HL-60 (cell line): Measurements from ENCODE around the gene PRDM16.

Experiments used
- DNase-seq, 2 experiments: peaks; one replicate each; pipeline ENCODE4 v3.0.0-alpha.2; 2010 to 2020; ENCODE audit warnings: low read depth in 1 of 2, low spot score in 1 of 2
- H3K27ac ChIP-seq: fragments of 250-450 bp; sonication (Bioruptor Pico); replicated peaks from 2 replicates; pipeline ENCODE4 v1.5.1; 2020; ENCODE audit warnings: mild to moderate bottlenecking, moderate library complexity
- H3K27me3 ChIP-seq: fragments of 250-450 bp; sonication (Bioruptor Pico); 2 replicates; pipeline ENCODE4 v1.5.1; 2021; ENCODE audit warnings: mild to moderate bottlenecking, moderate library complexity; ENCODE audit not compliant: insufficient read depth, poor library complexity, severe bottlenecking
- H3K4me3 ChIP-seq: replicated peaks from 2 replicates; pipeline ENCODE4 v1.5.1; 2011; ENCODE audit warnings: mild to moderate bottlenecking, control low read depth, low read length; ENCODE audit not compliant: insufficient read depth
- CTCF ChIP-seq: IDR thresholded peaks from one replicate; pipeline ENCODE4 v1.5.1; 2011; ENCODE audit warnings: low read length, control low read depth, inconsistent platforms; ENCODE audit not compliant: insufficient read depth
- GABPA ChIP-seq: IDR thresholded peaks from 2 replicates; pipeline ENCODE4 v1.6.1; 2012; ENCODE audit warnings: low read depth
- POLR2AphosphoS5 ChIP-seq: IDR thresholded peaks from 2 replicates; pipeline ENCODE4 v1.6.1; 2012; ENCODE audit warnings: low read depth
- REST ChIP-seq: IDR thresholded peaks from 2 replicates; pipeline ENCODE4 v1.6.1; 2012; ENCODE audit warnings: low read depth; ENCODE audit not compliant: insufficient replicate concordance
- SPI1 ChIP-seq: IDR thresholded peaks from 2 replicates; pipeline ENCODE4 v1.6.1; 2012; ENCODE audit warnings: low read depth, mild to moderate bottlenecking, borderline replicate concordance

Gene PRDM16

DNA sequence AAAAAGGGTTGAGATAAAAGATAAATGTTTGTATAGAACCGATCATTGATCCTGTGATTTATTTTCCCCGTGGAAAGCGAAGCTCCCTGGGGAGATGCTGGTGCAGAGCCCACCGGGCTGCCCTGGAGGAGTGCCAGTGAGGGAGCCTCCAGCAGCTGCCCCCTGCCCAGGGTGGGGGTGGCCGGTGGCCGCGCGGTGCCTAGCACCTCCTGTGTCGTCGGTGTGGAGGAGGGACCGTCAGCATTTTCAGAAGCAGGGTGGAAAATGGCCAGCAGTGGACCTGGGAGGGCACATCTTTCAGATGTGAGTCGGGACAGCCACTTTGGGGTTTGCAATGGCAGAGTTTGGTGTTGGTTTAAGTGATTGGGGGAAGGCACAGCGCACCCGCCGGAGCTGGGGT is 164.0 kb downstream of the PRDM16 start:
- no peak overlapping the region for H3K27ac ChIP-seq
- no peaks in the 10 kb centered on the region for H3K27me3 ChIP-seq
- TF ChIP-seq REST (no peak), SPI1 (no peak), POLR2AphosphoS5 (no peak), CTCF (no peak), GABPA (no peak)
- DNase-seq, result no peak
- no peak overlapping the region for H3K4me3 ChIP-seq

DNA sequence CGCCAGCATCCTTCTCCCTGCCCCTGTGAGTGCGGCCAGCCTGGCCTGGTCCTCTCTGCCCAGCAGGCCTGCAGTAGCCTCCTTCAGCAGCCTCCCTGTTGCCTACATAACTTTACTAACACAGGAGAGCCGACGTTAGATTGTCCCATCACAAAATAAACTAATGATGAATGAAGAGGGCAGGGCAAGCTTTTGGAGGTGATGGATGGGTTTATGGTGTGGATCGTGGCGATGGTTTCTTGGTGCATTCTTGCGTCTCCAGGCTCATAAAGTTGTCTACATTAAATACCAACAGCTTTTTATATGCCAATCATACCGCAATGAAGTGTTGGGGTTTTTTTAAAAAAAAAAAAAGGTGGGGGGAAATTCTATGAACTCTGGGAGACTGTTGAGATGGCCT is 164.5 kb downstream of the PRDM16 start:
- TF ChIP-seq POLR2AphosphoS5 (no peak), GABPA (no peak), CTCF (no peak), REST (no peak), SPI1 (no peak)

DNA sequence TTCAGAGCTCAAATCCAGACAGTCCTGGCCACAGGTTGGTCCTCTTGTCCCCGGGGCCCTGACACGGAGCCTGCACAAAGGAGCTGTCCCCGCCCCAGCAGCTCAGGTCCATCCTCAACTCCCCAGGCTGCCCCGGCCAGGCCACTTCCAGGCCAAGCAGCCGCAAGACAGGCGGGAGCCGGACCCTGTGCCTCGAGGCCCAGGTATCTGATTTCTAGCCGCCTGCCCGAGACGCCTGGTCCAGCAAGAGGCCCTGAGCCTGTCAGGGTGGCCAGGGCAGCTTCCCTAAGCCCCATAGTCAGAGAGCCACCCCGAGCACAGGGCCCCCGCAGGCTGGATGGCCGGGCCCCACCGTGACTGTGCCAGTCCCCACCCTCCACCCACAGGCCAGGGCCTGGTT is 165.3 kb downstream of the PRDM16 start:
- no peak overlapping the region for H3K27ac ChIP-seq
- DNase-seq, result no peak
- H3K27me3 ChIP-seq, result no peaks in the 10 kb centered on the region
- TF ChIP-seq CTCF, result no peak
- TF ChIP-seq REST, result no peak
- no peak for TF ChIP-seq SPI1
- no peak for TF ChIP-seq POLR2AphosphoS5
- no peak for TF ChIP-seq GABPA
- no peak overlapping the region for H3K4me3 ChIP-seq

More for the DNA sequence above, 164.5 kb downstream of the PRDM16 start:
- DNase-seq, result no peak
- Histone ChIP-seq H3K27me3 (no peaks in the 10 kb centered on the region), H3K27ac (no peak overlapping the region), H3K4me3 (no peak overlapping the region)
